H1 (cell line): Measurements from ENCODE around the gene TEAD4. TPM values are rescaled to one million over a fixed set of nuclear protein-coding genes. Genes with fewer than 3 reads are reported as not detected.

Experiments
- CTCF ChIA-PET: fragments of 300-600 bp; sonication (Branson Sonifier 250); formaldehyde crosslinking; loops from one replicate; lab custom pipeline; 2021; ENCODE audit not compliant: partially characterized antibody; lab: Charles Lee
- POLR2A ChIA-PET: fragments of 300-600 bp; sonication (Branson Sonifier 250); formaldehyde crosslinking; loops from one replicate; lab custom pipeline; 2021; ENCODE audit warnings: inconsistent platforms; ENCODE audit not compliant: partially characterized antibody; lab: Charles Lee
- DNase-seq, 2 experiments: peaks; one replicate each; pipeline versions ENCODE4 v3.0.0 to v3.0.0-alpha.2; 2010 to 2022; ENCODE audit warnings: low spot score in 2 of 2, low read depth in 1 of 2, mixed read lengths in 1 of 2
- FAIRE-seq: peaks from 2 replicates; lab custom pipeline; 2011; peaks lifted over from hg19 to GRCh38; lab: Jason Lieb, UNC
- H2AFZ ChIP-seq: 2 replicates; pipeline ENCODE4 v1.8.1; 2012; ENCODE audit warnings: low read length, inconsistent platforms
- H2AK5ac ChIP-seq: 2 replicates; pipeline ENCODE4 v1.6.1; 2013; ENCODE audit warnings: low read depth, low read length
- H2BK120ac ChIP-seq: replicated peaks from 2 replicates; pipeline ENCODE3; 2013; ENCODE audit warnings: low read depth, low read length, inconsistent platforms
- H2BK12ac ChIP-seq: 2 replicates; pipeline ENCODE4 v1.6.1; 2013; ENCODE audit warnings: low read depth, low read length
- H2BK15ac ChIP-seq: 2 replicates; pipeline ENCODE4 v1.6.1; 2013; ENCODE audit warnings: low read length
- H2BK20ac ChIP-seq: 2 replicates; pipeline ENCODE4 v1.6.1; 2013; ENCODE audit warnings: low read length
- H2BK5ac ChIP-seq: 2 replicates; pipeline ENCODE4 v1.6.1; 2013; ENCODE audit warnings: low read depth, low read length
- H3K14ac ChIP-seq: 2 replicates; pipeline ENCODE4 v1.6.1; 2013; ENCODE audit warnings: inconsistent platforms; ENCODE audit not compliant: insufficient read length
- H3K18ac ChIP-seq: 2 replicates; pipeline ENCODE4 v1.6.1; 2013; ENCODE audit warnings: low read length; ENCODE audit errors: extremely low read depth
- H3K23ac ChIP-seq: 2 replicates; pipeline ENCODE4 v1.6.1; 2013; ENCODE audit warnings: inconsistent platforms; ENCODE audit not compliant: insufficient read length
- H3K23me2 ChIP-seq: 2 replicates; pipeline ENCODE4 v1.6.1; 2013; ENCODE audit warnings: low read depth, low read length
- H3K27ac ChIP-seq: 2 replicates; pipeline ENCODE4 v1.6.1; 2011; ENCODE audit warnings: low read depth, low read length, inconsistent platforms
- H3K27me3 ChIP-seq, 4 experiments: replicated peaks in 1 of 4; 1 replicate in 1 of 4; 2 replicates in 3 of 4; pipeline versions ENCODE4 v1.6.1 to v1.8.1; 2011 to 2013; ENCODE audit warnings: low read length in 3 of 4, mild to moderate bottlenecking in 3 of 4, inconsistent platforms in 2 of 4, mixed read lengths in 2 of 4, moderate library complexity in 1 of 4; ENCODE audit not compliant: control insufficient read depth in 3 of 4, insufficient read depth in 3 of 4; ENCODE audit errors: extremely low read depth in 1 of 4
- H3K36me3 ChIP-seq, 4 experiments: 2 replicates each; pipeline versions ENCODE4 v1.6.1 to v1.8.1; 2011 to 2013; ENCODE audit warnings: mild to moderate bottlenecking in 4 of 4, low read length in 3 of 4, moderate library complexity in 2 of 4, control low read depth in 1 of 4, inconsistent platforms in 1 of 4; ENCODE audit not compliant: insufficient read depth in 4 of 4, control insufficient read depth in 2 of 4
- H3K4ac ChIP-seq: replicated peaks from 2 replicates; pipeline ENCODE3; 2013; ENCODE audit warnings: low read length, low read depth, mixed read lengths, inconsistent platforms; ENCODE audit not compliant: insufficient read length
- H3K4me1 ChIP-seq, 4 experiments: replicated peaks in 1 of 4; 1 replicate in 1 of 4; 2 replicates in 3 of 4; pipeline versions ENCODE4 v1.6.1 to v1.8.1; 2011 to 2013; ENCODE audit warnings: low read length in 3 of 4, inconsistent platforms in 2 of 4, mixed read lengths in 1 of 4; ENCODE audit not compliant: insufficient read depth in 4 of 4, control insufficient read depth in 3 of 4
- H3K4me2 ChIP-seq, 2 experiments: 2 replicates each; pipeline versions ENCODE4 v1.6.1 to v1.8.1; 2011 to 2013; ENCODE audit warnings: low read depth in 2 of 2, low read length in 2 of 2, control low read depth in 1 of 2, inconsistent platforms in 1 of 2, mild to moderate bottlenecking in 1 of 2; ENCODE audit not compliant: insufficient read depth in 1 of 2
- H3K4me3 ChIP-seq, 4 experiments: fragments of 200-600, 300-600 bp in 1 of 4; sonication (generic), shearing (Covaris generic), sonication (Bioruptor Twin) in 1 of 4; 2 replicates each; pipeline versions ENCODE4 v1.5.1 to v1.8.1; 2011 to 2016; ENCODE audit warnings: low read length in 4 of 4, low read depth in 3 of 4, control low read depth in 2 of 4, inconsistent platforms in 2 of 4, mild to moderate bottlenecking in 2 of 4, mixed read lengths in 1 of 4, moderate library complexity in 1 of 4; ENCODE audit not compliant: insufficient read depth in 2 of 4; ENCODE audit errors: extremely low read depth in 1 of 4
- H3K56ac ChIP-seq: replicated peaks from 2 replicates; pipeline ENCODE3; 2013; ENCODE audit warnings: low read depth, mild to moderate bottlenecking, mixed read lengths, low read length, inconsistent platforms; ENCODE audit not compliant: insufficient read length
- H3K79me1 ChIP-seq: 2 replicates; pipeline ENCODE4 v1.6.1; 2013; ENCODE audit warnings: low read depth, low read length, control low read depth
- H3K79me2 ChIP-seq, 2 experiments: 2 replicates each; pipeline versions ENCODE4 v1.6.1 to v1.8.1; 2012 to 2013; ENCODE audit warnings: low read length in 2 of 2, mild to moderate bottlenecking in 2 of 2, inconsistent platforms in 1 of 2; ENCODE audit not compliant: insufficient read depth in 2 of 2, control insufficient read depth in 1 of 2
- H3K9ac ChIP-seq, 4 experiments: replicated peaks in 1 of 4; 1 replicate in 1 of 4; 2 replicates in 3 of 4; pipeline versions ENCODE4 v1.6.1 to v1.8.1; 2011 to 2013; ENCODE audit warnings: low read depth in 3 of 4, low read length in 3 of 4, control low read depth in 2 of 4, mild to moderate bottlenecking in 2 of 4, moderate library complexity in 2 of 4, inconsistent platforms in 1 of 4; ENCODE audit errors: extremely low read depth in 1 of 4
- H3K9me3 ChIP-seq, 2 experiments: 2 replicates each; pipeline versions ENCODE4 v1.6.1 to v1.8.1; 2012 to 2013; ENCODE audit warnings: mild to moderate bottlenecking in 2 of 2, moderate library complexity in 2 of 2, control low read depth in 1 of 2, inconsistent platforms in 1 of 2, low read depth in 1 of 2, low read length in 1 of 2, mixed read lengths in 1 of 2; ENCODE audit not compliant: insufficient read depth in 2 of 2
- H4K20me1 ChIP-seq, 2 experiments: replicated peaks in 1 of 2; 2 replicates each; pipeline versions ENCODE3 to v1.8.1; 2011 to 2013; ENCODE audit warnings: inconsistent platforms in 2 of 2, low read length in 2 of 2, mild to moderate bottlenecking in 1 of 2; ENCODE audit not compliant: insufficient read depth in 2 of 2, control insufficient read depth in 1 of 2
- H4K5ac ChIP-seq: 2 replicates; pipeline ENCODE4 v1.6.1; 2013; ENCODE audit warnings: low read length, low read depth, mixed read lengths, inconsistent platforms; ENCODE audit not compliant: insufficient read length
- H4K8ac ChIP-seq: 2 replicates; pipeline ENCODE4 v1.8.0; 2013; ENCODE audit warnings: mild to moderate bottlenecking, moderate library complexity, low read length, inconsistent platforms; ENCODE audit not compliant: insufficient read depth; ENCODE audit errors: extremely low read depth
- H4K91ac ChIP-seq: replicated peaks from 2 replicates; pipeline ENCODE3; 2013; ENCODE audit warnings: low read length, mixed read lengths, inconsistent platforms; ENCODE audit not compliant: insufficient read length
- ATF3 ChIP-seq: IDR thresholded peaks from 2 replicates; pipeline ENCODE4 v1.6.1; 2011; ENCODE audit warnings: low read depth, mild to moderate bottlenecking, low read length; ENCODE audit not compliant: insufficient read depth
- RAD21 ChIP-seq, 2 experiments: IDR thresholded peaks in 1 of 2; conservative IDR thresholded peaks in 1 of 2; 2 replicates each; pipeline ENCODE4 v1.6.1; 2011; ENCODE audit warnings: low read depth in 2 of 2, low read length in 2 of 2, improper control_type of control experiment in 1 of 2, inconsistent platforms in 1 of 2, mild to moderate bottlenecking in 1 of 2, moderate library complexity in 1 of 2
- SIX5 ChIP-seq: IDR thresholded peaks from 2 replicates; pipeline ENCODE4 v1.6.1; 2011; ENCODE audit warnings: mild to moderate bottlenecking, low read depth, low read length
- WGBS, 2 experiments: shearing (Covaris generic) in 1 of 2; methylation state at CpG; one replicate each; pipeline versions ENCODE4 v1.1.6 to v1.1.7; 2013 to 2015; ENCODE audit warnings: low lambda C conversion rate in 2 of 2, mixed read lengths in 2 of 2, inconsistent platforms in 1 of 2, low coverage in 1 of 2, missing lambda C conversion rate in 1 of 2; ENCODE audit not compliant: insufficient replicate concordance in 2 of 2, insufficient coverage in 1 of 2, insufficient read length in 1 of 2; ENCODE audit errors: extremely low coverage in 1 of 2, missing lambda C conversion rate in 1 of 2; 5-methylcytosine and 5-hydroxymethylcytosine counted together
- polyA plus RNA-seq, 7 experiments: library from polyadenylated mRNA; depleted of rRNA in 3 of 7; stranded (reverse) in 5 of 7; unstranded in 2 of 7; fragments of >200 nt in 5 of 7; fragments of 200-250 nt in 2 of 7; gene quantifications; 1 replicate in 5 of 7; 2 replicates in 1 of 7; 4 replicates in 1 of 7; pipeline versions ENCODE4 v1.2.1 to v1.2.3, GENCODE V29; 2011 to 2013; ENCODE audit warnings: missing spikeins in 2 of 7, mixed read lengths in 2 of 7
- total RNA-seq: library from RNA; stranded (reverse); fragmentation: NEBNext Ultra II Directional; extraction: Animal tissue kit (Norgen Biotek cat#: 25700); gene quantifications from 2 replicates; pipeline ENCODE4 v1.2.1, GENCODE V29; 2021
- TF ChIP-seq, protein P1 (sequence below), 3 experiments: IDR thresholded peaks; 1 replicate in 2 of 3; 2 replicates in 1 of 3; pipeline versions ENCODE4 v1.5.1 to v1.6.1; 2011; ENCODE audit warnings: low read length in 3 of 3, mild to moderate bottlenecking in 3 of 3, inconsistent platforms in 2 of 3, low read depth in 1 of 3, moderate library complexity in 1 of 3; ENCODE audit not compliant: insufficient read depth in 1 of 3; ENCODE audit errors: control extremely low read depth in 1 of 3

Gene TEAD4
- total and polyA plus RNA-seq, 2 of the 8 experiments (the other 6 are each of a cell fraction or from before 2014, with no cell fraction given) = 56.7 to 116 TPM

DNA sequence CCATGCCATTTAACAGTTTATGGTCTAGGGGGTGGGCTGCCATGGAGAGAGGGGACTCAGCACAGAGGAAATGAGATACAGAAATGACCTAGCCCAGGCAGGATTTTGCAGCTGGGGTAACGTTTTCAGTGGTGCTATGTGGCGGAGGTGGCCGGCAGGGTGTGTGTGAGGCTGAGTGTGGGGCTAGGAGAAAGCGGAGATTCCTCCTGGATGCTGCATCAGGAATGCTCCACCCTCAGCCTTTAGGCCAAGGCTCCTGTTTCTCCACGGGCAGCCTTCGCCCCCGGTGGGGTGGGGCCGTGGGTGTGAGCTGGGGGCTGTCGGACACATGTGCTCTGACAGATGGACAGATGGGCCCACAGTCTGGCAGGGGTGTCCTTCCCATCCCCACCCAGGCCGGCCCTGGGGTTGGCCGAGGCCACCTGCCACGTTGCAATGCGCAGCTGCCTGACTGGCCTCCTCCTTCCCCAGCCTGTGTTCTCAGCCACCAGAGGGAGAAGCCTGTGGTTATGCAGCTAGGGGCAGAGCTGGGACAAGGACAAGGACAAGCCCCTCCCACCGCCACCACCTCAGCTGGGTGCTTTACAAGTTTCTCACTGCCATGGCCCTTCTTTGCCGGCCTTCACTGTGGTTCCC, 44.3 kb downstream of the TEAD4 start:
- no peak overlapping the region for H3K14ac ChIP-seq
- no peak overlapping the region for H2AK5ac ChIP-seq
- H3K9ac ChIP-seq = no peak overlapping the region
- H3K23me2 ChIP-seq = no peaks in the 10 kb centered on the region
- H2BK12ac ChIP-seq = no peak overlapping the region
- peaks cover 14% of the 10 kb centered on the region for H3K79me1 ChIP-seq
- no peak overlapping the region for H3K23ac ChIP-seq
- H3K4me2 ChIP-seq = no peak overlapping the region
- peaks cover 0 to 41% of the 10 kb centered on the region in 2 experiments; a peak in 2 of 4 replicates for H3K79me2 ChIP-seq
- H3K4ac ChIP-seq = no peak overlapping the region
- no peaks in the 10 kb centered on the region for H3K9me3 ChIP-seq
- H3K56ac ChIP-seq = no peak overlapping the region
- no peak overlapping the region for H2BK120ac ChIP-seq
- ChIA-PET CTCF (interaction anchor here (0.8 to 3.6 kb wide), 19 partner anchors 9 to 199 kb away, joined by 3 to 21 read pairs (median 4); partner anchors contain the start of gene TULP3), POLR2A (interaction anchor here (0.7 to 2.7 kb wide), 9 partner anchors 9 to 44 kb away, joined by 3 to 9 read pairs (median 4); partner anchors contain the start of gene TEAD4)
- TF ChIP-seq SIX5 (no peak), RAD21 (IDR thresholded peaks at IDR 0.05 in 1 of 2, conservative IDR thresholded peaks at IDR 0.05 in 1 of 2; ENCODE audit: low read depth in 2 of 2, low read length in 2 of 2) (peak in 1 of 2 experiments; percentile 10; a peak in 1 of 4 replicates), ATF3 (no peak)
- TF ChIP-seq, protein P1, sequence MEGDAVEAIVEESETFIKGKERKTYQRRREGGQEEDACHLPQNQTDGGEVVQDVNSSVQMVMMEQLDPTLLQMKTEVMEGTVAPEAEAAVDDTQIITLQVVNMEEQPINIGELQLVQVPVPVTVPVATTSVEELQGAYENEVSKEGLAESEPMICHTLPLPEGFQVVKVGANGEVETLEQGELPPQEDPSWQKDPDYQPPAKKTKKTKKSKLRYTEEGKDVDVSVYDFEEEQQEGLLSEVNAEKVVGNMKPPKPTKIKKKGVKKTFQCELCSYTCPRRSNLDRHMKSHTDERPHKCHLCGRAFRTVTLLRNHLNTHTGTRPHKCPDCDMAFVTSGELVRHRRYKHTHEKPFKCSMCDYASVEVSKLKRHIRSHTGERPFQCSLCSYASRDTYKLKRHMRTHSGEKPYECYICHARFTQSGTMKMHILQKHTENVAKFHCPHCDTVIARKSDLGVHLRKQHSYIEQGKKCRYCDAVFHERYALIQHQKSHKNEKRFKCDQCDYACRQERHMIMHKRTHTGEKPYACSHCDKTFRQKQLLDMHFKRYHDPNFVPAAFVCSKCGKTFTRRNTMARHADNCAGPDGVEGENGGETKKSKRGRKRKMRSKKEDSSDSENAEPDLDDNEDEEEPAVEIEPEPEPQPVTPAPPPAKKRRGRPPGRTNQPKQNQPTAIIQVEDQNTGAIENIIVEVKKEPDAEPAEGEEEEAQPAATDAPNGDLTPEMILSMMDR (IDR thresholded peaks at IDR 0.05; ENCODE audit: control extremely low read depth in 1 of 3, insufficient read depth in 1 of 3, low read depth in 1 of 3, low read length in 3 of 3) = peak in 2 of 3 experiments; percentile 17 to 34; a peak in 2 of 4 replicates
- peak overlapping the region; percentile 69; the same call in 1 of the 2 replicates for H2BK5ac ChIP-seq
- no peak overlapping the region for H3K27ac ChIP-seq
- H4K8ac ChIP-seq = peak overlapping the region; percentile 8; the same call in 1 of the 2 replicates
- DNase-seq (no peak), FAIRE-seq (no peak)
- no peak overlapping the region for H4K5ac ChIP-seq
- no peak overlapping the region for H2BK20ac ChIP-seq
- H4K91ac ChIP-seq = no peak overlapping the region
- 0 out of 2 replicates have a peak overlapping the region, but pooled peaks have one; percentile 5 for H3K18ac ChIP-seq
- peaks cover 0 to 23% (median 19%) of the 10 kb centered on the region in 4 experiments; a peak in 6 of 7 replicates for H3K4me1 ChIP-seq
- no peak overlapping the region for H2BK15ac ChIP-seq
- H2AFZ ChIP-seq = no peak overlapping the region
- H3K4me3 ChIP-seq = no peak overlapping the region
- 92% methylated on average over 14 of the region's 15 CpGs; no CpG with 5 or more reads in 1 of the 2 experiments for WGBS, 2 experiments
- H4K20me1 ChIP-seq = peaks cover 4 to 18% of the 10 kb centered on the region in 2 experiments
- peaks cover 0 to 4% (median 2%) of the 10 kb centered on the region in 4 experiments; a peak in 3 of 8 replicates for H3K36me3 ChIP-seq
- H3K27me3 ChIP-seq = no peaks in the 10 kb centered on the region
